NCI-H1417 (cell line): ENCODE results near the gene GPC5.
"Not testable (repeated sequence)": the region's sequence is repeated elsewhere in the genome, so short reads cannot be mapped to it uniquely, and the experiment has no call there.

ENCODE experiments used
- DNase-seq, 3 experiments: peaks; one replicate each; lab custom pipeline; 2025; lab: John Stamatoyannopoulos, UW

The GPC5 gene

GRCh38 chr13:91368676-91369440 is 29.6 kb upstream of the GPC5 start:
- DNase-seq: peak in 1 of 3 experiments; percentile 76

- DNase-seq: no peak
These were observed 29.0 kb upstream of the GPC5 start for GRCh38 chr13:91369441-91369831.

GRCh38 chr13:91370501-91370900 is 27.9 kb upstream of the GPC5 start:
- DNase-seq: no peak

- DNase-seq: no peak
These were observed 25.5 kb upstream of the GPC5 start for GRCh38 chr13:91372911-91373310.

- DNase-seq: peak in 1 of 3 experiments; percentile 34
These were observed 23.2 kb upstream of the GPC5 start for GRCh38 chr13:91375116-91375729.

GRCh38 chr13:91381371-91381770 is 17.1 kb upstream of the GPC5 start:
- peak in 2 of 3 experiments; percentile 16 to 65 for DNase-seq

- DNase-seq: no peak
These were observed 14.6 kb upstream of the GPC5 start for GRCh38 chr13:91383836-91384235.

GRCh38 chr13:91384896-91385295 is 13.5 kb upstream of the GPC5 start:
- DNase-seq: peak in 1 of 3 experiments; percentile 29

GRCh38 chr13:91389186-91389585 is 9.2 kb upstream of the GPC5 start:
- peak in 1 of 3 experiments; percentile 35 for DNase-seq

- peak in 1 of 3 experiments; percentile 36 for DNase-seq
These were observed 826 bp upstream of the GPC5 start for GRCh38 chr13:91397595-91397994.

GRCh38 chr13:91399189-91400062 is 1.0 kb downstream of the GPC5 start:
- no peak for DNase-seq

GRCh38 chr13:91400063-91400399 is 1.6 kb downstream of the GPC5 start:
- DNase-seq: no peak

- DNase-seq: no peak
These were observed 2.2 kb downstream of the GPC5 start for GRCh38 chr13:91400671-91401070.

GRCh38 chr13:91401920-91402319 is 3.5 kb downstream of the GPC5 start:
- DNase-seq: no peak

- peak in 1 of 3 experiments; percentile 13 for DNase-seq
These were observed 6.8 kb downstream of the GPC5 start for GRCh38 chr13:91405240-91405639.

GRCh38 chr13:91406619-91407018 is 8.2 kb downstream of the GPC5 start:
- peak; percentile 27 to 71 (median 61) for DNase-seq

- DNase-seq: no peak
These were observed 10.6 kb downstream of the GPC5 start for GRCh38 chr13:91408971-91409370.

- not testable (repeated sequence) for DNase-seq
These were observed 18.2 kb downstream of the GPC5 start for GRCh38 chr13:91416579-91416978.

- DNase-seq: no peak
These were observed 19.4 kb downstream of the GPC5 start for GRCh38 chr13:91417660-91418325.

- DNase-seq: no peak
These were observed 28.5 kb downstream of the GPC5 start for GRCh38 chr13:91426913-91427312.

- peak in 2 of 3 experiments; percentile 16 to 21 for DNase-seq
These were observed 40.3 kb downstream of the GPC5 start for GRCh38 chr13:91438674-91439073.

GRCh38 chr13:91450913-91451312 is 52.5 kb downstream of the GPC5 start:
- DNase-seq: no peak
